ENCODE results near the gene DEFB125.
A peak's percentile ranks its signal among the peaks of the same experiment; 100 is the strongest.
"Not testable (repeated sequence)": the region's sequence is repeated elsewhere in the genome, so short reads cannot be mapped to it uniquely, and the experiment has no call there.

Gene DEFB125, protein sequence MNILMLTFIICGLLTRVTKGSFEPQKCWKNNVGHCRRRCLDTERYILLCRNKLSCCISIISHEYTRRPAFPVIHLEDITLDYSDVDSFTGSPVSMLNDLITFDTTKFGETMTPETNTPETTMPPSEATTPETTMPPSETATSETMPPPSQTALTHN

GRCh38 chr20:87401-87800 lies at the start of gene DEFB125:
TSS of gene DEFB125 (plus strand) at chr20:87672. CDS start at chr20:87710, 38 bp downstream.
- DNase-seq (ENCODE audit: low read depth, low spot score), result no peak

DNA sequence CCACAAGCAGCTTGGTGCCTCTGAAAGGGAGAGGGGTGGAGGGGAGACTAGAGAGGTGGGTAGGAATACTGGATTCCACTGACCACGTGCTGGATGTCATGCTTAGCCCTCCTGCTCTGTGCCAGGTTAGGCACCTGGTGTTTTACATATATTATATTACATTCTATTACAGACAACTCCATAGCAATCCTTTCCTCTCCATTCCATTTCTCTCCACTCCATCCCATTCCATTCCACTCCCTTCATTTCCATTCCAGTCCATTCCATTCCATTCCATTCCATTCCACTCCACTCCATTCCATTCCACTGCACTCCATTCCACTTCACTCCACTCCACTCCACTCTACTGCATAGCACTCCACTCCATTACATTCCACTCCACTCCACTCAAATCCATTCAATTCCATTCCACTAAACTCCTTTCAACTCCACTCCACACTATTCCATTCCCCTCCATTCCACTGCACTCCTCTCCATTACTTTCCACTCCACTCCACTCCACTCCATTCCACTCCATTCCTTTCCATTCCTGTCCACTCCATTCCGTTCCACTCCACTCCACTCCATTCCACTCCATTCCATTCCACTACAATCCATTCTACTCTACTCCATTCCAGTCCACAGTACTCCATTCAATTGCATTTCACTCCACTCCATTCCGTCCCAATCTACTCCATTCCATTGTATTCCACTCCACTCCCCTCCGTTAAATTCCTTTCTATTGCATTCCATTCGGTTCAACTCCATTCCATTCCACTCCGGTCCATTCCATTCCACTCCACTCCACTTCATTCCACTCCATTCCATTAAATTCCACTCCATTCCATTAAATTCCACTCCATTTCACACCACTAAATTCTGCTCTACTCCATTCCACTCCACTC lies 27.2 kb upstream of the DEFB125 start:
- no peak for DNase-seq (ENCODE audit: low read depth, low spot score)

- no peak for DNase-seq (ENCODE audit: low read depth, low spot score)
These were observed 26.2 kb upstream of the DEFB125 start for GRCh38 chr20:61230-61629.

DNA sequence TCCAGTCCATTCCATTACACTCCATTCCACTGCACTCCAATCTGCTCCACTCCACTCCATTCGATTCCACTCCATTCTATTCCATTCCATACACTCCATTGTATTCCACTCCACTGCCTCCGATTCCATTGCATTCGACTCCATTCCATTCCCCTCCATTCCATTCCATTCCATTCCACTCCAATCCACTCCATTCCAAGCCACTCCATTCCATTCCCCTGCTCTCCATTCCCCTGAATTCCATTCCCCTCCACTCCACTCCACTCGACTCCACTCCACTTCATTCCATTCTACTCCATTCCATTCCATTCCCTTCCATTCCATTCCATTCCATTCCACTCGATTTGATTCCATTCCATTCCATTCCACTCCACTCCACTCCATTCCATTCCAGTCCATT lies 25.7 kb upstream of the DEFB125 start:
- no peak for DNase-seq (ENCODE audit: low read depth, low spot score)

GRCh38 chr20:62487-62886 lies 25.0 kb upstream of the DEFB125 start:
- DNase-seq (ENCODE audit: low read depth, low spot score), result no peak

GRCh38 chr20:64026-64603 lies 23.4 kb upstream of the DEFB125 start:
- DNase-seq (ENCODE audit: low read depth, low spot score), result no peak

GRCh38 chr20:64766-65322 lies 22.6 kb upstream of the DEFB125 start:
- DNase-seq (ENCODE audit: low read depth, low spot score), result no peak

DNA sequence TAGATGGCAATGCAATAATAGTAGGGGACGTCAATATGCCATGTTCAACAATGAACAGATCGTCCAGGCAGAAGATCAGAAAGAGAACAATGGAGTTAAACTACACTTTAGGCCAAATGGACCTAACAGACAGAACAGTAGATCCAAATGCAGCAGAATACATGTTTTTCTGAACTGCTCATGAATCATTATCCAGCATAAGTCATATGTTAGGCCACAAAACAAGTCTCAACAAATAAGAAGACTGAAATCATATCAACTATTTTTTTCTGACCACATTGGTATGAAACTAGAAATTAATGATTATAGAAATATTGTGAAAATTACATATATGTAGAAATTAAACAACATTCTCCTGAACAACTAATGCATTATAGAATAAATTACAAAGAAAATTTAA lies 10.2 kb upstream of the DEFB125 start:
- DNase-seq (ENCODE audit: low read depth, low spot score), result no peak

DNA sequence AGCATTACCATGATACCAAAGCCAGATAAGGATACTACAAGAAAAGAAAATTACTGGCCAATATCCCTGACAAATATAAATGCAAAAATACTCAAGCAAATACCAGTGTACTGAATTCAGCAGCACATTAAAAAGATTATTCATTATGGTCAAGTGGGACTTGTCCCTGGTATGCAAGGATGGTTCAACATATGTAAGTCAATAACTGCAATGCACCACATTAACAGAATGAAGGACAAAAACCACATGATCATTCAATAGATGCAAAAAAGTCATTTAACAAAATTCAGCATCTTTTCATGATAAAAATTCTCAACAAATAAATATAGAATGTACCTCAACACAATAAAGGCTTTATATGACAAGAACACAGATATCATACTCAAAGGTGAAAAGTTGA lies 9.1 kb upstream of the DEFB125 start:
- no peak for DNase-seq (ENCODE audit: low read depth, low spot score)

DNA sequence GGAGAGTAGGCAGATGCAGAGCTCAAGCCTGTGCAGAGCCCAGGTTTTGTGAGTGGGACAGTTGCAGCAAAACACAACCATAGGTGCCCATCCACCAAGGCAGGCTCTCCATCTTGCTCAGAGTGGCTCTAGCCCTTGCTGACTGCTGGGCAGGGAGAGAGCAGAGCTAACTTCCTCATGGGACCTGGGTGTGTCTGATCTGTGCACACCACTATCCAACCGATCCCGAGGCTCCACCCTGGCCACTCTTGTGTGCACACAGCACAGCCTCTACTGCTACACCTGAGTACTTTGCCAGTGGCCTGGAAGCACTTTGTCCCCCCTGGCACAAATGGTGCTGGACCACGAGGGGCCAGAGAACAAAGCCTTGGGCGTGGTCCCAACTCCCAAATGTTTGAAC lies 7.9 kb upstream of the DEFB125 start:
- DNase-seq (ENCODE audit: low read depth, low spot score), result no peak

GRCh38 chr20:90651-91050 lies 3.2 kb downstream of the DEFB125 start:
- no peak for DNase-seq (ENCODE audit: low read depth, low spot score)

GRCh38 chr20:93641-94040 lies 6.2 kb downstream of the DEFB125 start:
- no peak for DNase-seq (ENCODE audit: low read depth, low spot score)

GRCh38 chr20:95215-95614 lies 7.7 kb downstream of the DEFB125 start:
- DNase-seq (ENCODE audit: low read depth, low spot score), result no peak

- not testable (repeated sequence) for DNase-seq (ENCODE audit: low read depth, low spot score)
These were observed 10.2 kb downstream of the DEFB125 start for GRCh38 chr20:97691-98090.

DNA sequence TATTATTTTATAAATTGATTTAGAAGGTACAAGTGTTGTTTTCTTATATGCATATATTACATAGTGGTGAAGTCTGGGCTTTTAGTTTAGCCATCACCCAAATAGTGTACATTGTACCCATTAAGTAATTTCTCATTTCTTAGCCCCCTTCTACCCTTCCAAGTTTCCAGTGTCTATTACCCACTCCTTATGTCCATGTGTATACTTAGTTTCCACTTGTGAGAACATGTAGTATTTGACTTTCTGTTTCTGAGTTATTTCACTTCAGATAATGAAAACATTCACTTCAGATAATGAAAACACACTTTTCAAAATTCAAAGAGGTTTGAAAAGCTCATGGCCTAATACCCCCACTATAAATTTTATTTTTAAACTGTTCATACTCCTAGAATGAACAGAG lies 14.5 kb downstream of the DEFB125 start:
- DNase-seq (ENCODE audit: low read depth, low spot score), result no peak

DNA sequence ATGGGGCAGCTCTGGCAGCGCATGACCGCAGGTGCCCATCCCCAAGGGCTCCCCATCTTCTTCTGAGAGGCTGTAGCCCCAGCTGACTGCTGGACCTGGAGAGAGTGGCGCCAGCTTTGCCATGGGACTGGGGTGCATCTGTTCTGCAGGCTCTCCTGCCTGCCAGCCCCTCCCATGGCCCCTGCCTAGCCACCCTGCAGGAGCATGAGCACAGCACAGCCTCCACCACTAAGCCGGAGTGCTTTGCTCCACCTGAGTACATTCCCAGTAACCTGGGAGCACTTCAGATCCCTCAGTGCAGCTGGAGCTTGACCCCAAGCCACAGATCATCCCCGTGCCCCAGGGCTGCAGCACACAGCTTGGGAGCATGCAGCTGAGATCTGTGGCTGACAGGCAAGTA lies 16.0 kb downstream of the DEFB125 start:
- DNase-seq (ENCODE audit: low read depth, low spot score), result no peak

GRCh38 chr20:112396-112795 lies 24.9 kb downstream of the DEFB125 start:
- no peak for DNase-seq (ENCODE audit: low read depth, low spot score)

GRCh38 chr20:117518-117917 lies 30.0 kb downstream of the DEFB125 start:
- no peak for DNase-seq (ENCODE audit: low read depth, low spot score)

- DNase-seq (ENCODE audit: low read depth, low spot score), result peak; percentile 38
These were observed 42.4 kb downstream of the DEFB125 start for GRCh38 chr20:129786-130323.

DNA sequence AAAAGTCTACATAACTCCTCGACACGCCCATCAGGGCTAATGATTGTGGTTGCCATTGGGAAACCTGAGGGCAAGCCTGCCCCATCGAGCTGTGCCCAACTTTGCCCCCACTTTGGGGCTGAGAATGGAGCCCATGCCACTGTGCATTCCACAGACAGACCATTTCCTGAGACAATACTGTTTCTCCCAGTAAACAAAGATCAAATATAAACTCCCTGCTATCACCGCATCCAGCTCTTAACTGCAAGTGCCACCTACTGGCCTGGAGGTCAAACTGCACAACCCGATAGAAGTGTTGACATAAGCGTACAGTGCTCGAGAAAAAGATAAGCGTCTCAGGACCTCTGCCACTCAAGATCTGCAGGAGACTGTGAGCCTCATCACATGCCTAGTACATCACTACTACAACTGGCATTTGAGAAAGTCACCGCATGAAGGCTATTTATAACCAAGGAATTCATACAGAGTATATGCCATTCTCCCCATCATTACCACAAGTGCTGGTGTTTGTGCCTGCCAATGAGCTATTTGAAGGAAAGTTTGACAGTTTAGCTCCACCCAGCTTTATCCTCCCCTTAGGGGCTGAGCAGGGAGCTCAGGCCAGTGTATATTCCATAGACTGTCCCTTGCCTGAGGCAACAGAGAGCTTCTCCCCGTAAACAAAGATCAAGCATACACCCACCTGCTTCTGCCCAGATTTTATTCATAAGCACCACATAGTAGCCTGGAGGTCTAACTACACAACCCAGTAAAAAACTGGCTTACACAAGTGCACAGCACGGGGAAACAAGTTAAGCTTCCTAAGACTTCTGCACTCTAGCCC lies 50.4 kb downstream of the DEFB125 start:
- no peak for DNase-seq (ENCODE audit: low read depth, low spot score)

GRCh38 chr20:142290-142689 lies 54.8 kb downstream of the DEFB125 start, which contains the start of gene DEFB126:
TSS of gene DEFB126 (plus strand) at chr20:142590. CDS start at chr20:142629, 39 bp downstream.
- DNase-seq (ENCODE audit: low read depth, low spot score), result no peak

All from ELF-1 (cell line).